ENCODE data around the gene LITAFD. TPM values are rescaled to one million over a fixed set of nuclear protein-coding genes. Genes with fewer than 3 reads are reported as not detected.
"Not testable (repeated sequence)": the region's sequence is repeated elsewhere in the genome, so short reads cannot be mapped to it uniquely, and the experiment has no call there.

The LITAFD gene
- not detected in 2 replicates for total RNA-seq (2014; rRNA removed; shearing (Covaris generic))

DNA sequence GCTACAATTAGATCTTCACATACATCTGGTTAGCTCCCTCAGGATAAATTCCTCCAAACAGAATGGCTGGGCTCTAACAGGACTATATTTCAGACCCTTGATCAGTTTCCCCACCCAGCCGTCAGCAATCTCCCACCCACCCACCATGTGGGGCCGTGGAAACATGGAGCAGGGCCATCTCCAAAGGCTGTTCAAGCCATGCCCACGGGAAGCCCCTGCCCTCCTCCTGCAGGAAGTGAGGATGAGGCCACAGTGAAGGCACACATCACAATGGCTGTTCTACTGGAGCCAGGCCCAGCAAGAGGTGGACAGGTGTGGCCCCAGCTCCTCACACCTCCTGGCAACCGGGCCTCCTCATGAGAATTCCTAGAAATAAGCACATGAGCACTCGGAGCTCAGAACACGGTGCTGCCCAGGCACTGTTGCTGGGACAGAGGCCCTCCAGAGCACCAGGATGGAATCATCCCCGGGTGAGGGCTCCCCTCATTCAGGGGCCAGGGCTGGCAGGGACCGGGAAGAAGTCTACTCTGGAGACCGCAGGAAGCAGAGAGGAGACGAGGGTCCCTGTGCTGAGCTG lies at the start of gene LITAFD:
LITAFD (plus strand) TSS at position 311 of the 577 bp plus-strand sequence. CDS start 2,005 bp downstream, outside the sequence.
- DNase-seq (ENCODE audit: low read depth) = no peak

DNA sequence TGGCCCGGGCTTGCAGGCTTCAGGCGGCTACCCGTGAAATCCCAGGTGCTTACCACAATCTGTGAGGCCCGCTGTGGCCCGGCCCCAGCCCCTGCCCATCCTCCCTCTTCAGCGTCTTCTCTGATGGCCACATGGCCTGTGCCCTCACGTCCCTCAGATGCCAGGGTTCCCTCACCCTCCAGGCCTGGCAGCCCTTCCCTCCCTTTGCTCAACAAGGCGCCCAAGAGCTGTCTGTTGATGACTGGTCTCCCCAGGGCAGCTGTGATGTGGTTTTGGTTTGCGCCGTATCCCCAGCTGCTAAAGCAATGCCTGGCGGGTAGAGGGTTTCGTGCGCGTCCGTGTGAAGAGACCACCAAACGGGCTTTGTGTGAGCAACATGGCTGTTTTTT lies 49.4 kb upstream of the LITAFD start:
- DNase-seq (ENCODE audit: low read depth) = no peak

DNA sequence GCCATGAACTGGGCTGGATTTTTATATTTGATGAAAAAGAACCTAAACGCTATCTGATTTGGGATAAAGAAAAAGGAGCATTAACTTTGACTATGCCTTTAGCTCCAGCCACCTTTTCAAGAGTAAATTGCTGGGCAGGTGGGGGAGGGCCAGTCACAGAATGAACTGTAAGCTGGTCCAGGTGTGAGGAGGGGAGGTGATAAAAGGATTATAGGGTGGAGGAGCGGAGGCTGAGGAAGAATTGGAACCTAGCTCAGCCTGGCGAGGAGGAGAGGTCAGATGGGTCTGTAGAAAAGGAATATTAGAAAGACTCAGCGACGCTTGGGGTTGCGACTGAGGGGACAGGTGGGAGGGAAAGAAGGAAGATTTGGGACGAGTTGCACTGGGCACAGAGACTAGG lies 45.4 kb upstream of the LITAFD start:
- not testable (repeated sequence) for DNase-seq (ENCODE audit: low read depth)

DNA sequence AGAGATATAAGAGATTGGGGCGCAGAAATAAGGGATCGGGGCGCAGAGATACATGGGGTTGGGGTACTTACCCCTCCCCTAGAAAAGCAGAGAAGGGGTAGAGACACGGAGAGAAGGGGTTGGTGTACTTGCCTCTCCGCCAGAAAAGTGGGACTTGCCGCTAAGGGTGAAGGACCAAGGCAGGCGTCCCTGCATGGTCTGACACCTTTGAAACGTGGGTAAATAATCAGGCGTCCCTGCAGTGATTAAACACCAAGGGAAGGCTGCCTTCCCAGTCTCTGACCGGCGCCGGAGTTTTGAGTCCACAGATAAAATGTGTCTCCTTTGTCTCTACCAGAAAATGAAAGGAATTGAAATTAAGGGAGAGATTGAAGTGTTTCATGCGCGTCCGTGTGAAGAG lies 44.6 kb upstream of the LITAFD start:
- DNase-seq (ENCODE audit: low read depth) = not testable (repeated sequence)

DNA sequence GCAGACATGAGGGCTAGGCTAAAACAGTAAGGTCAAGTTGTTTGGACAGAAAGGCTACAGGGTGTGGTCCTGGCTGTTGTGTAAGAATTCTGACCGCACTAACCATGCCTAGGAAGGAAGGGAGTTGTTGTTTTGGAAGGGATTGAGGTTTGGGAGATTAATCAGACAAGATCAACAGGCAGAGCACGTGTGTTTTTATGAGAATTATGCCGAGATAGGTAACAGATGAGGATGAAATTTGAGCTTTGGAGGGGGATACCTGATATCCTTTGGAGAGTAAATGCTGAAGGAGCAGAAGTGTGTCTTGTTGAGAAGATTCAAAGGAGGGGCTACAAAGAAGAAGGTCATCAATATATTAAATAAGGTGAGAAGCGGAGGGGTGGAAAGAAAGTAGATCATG lies 40.1 kb upstream of the LITAFD start:
- DNase-seq (ENCODE audit: low read depth) = not testable (repeated sequence)

DNA sequence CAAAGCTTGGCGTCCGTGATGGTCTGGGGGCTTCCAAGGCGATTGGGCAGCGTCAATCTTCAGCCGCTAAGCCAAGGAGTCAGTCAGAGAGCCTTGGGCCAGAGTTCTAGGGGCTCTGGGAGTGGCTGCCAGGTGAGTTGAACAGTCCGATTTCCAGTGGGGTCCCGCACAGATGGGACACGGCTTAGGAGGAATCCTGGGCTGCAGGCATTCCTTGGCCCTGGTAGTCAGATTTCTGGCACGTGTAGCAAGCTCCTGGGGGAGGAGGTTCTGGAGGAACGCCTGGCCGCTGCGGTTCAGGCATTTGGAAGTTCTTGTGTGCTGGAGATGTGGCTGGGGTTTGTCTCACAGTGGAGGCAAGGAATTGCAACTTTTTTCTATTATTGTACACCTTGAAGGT lies 38.9 kb upstream of the LITAFD start:
- DNase-seq (ENCODE audit: low read depth) = not testable (repeated sequence)

DNA sequence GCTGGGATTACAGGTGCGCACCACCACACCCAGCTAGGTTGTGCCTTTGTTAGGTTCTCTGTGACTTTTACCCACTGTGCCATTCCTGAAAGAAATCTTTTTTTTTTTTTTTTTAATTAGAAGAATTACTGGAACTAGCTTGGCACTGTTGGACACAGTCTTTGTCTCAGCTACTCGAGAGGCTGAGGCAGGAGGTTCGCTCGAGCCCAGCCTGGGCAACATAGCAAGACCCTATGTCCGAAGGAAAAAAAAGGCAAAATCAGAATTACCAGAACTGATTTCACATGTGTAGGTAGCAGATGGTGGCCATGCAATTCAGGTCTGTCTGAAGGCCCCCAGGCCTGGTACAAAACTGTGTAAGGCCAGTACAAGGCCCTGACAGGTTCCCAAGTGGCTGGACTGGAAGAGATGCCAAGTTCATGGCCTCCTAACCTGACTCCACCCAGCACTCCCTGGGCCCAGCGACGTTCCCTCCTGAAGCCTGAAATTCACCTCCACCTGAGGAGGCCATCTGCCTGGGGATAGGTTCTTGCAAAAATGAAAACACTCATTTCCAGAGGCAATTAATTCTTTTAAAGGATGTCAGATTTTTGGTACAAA lies 36.4 kb upstream of the LITAFD start:
- no peak for DNase-seq (ENCODE audit: low read depth)

DNA sequence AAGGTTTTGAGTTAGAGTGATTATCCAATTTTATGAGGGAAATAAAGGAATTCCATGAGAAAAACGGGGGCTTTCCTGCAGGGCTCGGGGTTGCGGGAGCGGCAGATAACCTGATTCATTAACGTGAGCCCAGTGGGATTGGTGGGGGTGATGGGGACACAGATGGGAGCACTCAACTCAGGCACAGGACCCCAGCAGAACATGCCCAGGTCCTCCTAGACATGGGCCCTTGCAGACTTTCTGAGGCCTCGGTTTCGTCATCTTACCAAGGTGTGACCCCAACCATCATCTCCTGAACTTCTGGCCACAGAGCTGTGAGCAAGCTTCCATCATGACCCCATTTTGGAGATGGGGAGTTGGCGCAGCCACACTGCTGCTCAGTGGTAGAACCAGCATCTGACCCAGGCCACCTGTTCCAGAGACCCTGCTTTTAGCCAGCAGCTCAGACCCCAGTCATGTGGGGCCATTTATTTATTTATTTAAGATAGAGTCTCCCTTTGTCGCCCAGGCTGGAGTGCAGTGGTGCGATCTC lies 35.7 kb upstream of the LITAFD start:
- DNase-seq (ENCODE audit: low read depth) = no peak

DNA sequence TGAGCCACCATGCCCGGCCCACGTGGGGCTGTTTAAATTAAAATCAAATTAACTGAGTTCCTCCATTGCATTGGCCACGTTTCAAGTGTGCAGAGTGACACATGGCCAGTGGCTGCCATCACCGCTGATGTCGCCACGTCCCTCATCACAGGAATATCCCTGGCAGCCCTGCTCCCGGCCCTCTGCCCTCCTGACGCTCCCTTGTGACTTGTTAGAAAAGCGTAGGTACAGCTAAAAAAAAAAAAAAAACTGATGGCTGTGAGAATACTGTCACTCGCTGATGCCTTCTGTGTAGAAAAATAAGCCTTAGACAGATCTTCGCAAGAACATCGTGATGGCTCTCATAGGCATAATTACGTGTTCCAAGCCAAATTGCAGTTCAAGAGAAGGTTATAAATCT lies 35.0 kb upstream of the LITAFD start:
- DNase-seq (ENCODE audit: low read depth) = no peak

DNA sequence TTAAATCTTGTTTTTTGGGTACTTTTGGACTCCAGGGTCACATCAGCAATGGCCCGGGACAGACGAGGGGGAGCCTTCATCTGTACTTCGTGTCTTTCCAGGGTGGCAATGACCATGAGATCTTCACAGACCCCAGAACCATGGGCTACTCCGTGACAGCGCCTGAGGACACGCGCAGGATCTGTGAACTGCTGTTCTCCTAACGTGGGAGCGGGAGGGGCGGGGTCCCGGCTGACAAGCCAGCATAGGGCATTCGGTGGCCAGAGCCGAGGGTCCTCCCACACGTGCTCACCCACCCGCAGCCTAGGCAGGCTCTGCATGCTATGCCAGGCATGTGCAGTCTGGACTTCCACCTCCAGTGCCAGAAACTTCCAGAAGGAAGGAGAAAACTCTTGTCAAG lies 34.5 kb upstream of the LITAFD start:
- DNase-seq (ENCODE audit: low read depth) = no peak

DNA sequence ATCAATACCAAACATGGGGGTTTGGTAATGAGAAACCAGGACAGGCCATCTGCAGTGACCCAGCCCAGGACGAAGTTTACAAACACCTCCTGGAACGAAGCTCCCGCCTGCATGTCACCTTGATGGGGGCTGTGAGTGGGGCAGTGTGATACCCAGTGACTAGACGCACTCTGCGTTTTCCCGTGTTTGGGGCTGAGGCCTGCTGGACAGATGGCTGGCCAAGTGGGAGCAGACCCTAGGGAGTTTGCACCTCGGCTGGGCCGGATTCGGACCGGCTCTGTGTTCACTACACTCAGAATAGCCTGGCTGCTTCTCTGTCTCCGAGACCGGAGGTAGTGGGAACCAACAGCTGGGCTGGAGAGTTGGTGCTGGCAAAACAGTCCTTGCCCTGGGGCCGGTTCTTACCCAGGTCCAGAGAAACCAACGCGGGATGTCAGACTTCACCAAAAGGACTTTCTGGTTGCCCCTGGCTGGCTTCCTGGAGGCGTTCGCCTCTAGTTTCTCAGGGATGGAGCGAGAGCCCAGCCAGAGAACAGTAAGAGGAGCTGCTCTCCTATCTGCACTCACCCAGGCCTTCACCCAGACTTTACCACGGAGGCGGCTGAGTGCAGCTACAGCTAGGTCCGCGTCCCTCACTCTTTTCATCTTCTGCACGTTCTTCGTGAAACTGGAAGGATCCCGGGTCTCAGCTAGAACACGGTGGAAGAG lies 33.8 kb upstream of the LITAFD start:
- no peak for DNase-seq (ENCODE audit: low read depth)

DNA sequence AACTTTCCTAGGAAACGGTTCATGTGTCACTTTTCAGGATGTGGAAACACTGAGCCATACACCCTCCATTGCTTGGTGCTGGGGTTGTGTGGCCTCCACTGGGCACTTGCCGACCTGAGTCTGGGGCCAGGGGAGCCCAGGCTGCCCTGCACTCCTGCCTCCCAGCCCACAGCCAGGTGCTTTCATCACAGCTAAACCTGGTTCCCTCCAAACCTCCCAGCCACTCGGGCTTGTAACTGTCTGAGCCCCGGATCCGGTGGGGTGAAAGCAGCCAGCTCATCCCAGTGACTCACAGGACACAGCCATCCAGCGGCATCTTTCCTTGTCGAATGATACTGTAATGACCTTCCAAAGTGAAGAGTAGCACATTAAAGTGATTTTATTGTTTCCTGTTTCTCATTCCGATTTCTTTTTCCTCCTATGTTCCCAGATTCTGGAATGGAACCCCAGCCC lies 33.2 kb upstream of the LITAFD start:
- DNase-seq (ENCODE audit: low read depth) = peak; percentile 66

DNA sequence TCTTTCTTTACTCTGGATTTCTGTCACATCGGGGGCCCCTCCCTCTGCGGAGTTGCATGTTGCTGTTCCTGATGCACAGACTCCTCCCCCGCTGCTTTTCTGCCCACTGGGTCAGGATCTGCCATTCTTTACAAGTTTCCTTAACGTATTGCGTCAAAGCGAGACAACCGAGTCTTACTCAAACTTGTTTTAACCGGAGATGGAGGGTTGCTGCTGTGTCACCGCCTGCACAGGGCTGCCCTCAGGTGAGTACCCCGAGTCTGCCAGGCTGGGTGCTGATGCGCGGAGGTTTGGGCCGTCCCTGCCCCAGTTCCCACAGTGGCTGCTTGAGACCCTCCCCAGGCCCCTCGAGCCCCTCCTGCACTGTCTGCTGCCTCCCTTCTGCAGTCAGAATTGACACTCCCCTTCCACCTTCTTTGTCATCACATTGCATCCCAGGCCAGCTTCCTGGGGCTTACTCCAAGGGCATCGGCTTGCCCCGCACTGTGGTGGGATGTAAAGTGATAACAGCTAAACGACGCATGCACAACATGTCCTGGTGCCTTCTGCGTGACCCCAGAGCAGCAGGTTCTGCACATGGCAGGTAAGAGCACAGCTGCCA lies 32.6 kb upstream of the LITAFD start:
- no peak for DNase-seq (ENCODE audit: low read depth)

DNA sequence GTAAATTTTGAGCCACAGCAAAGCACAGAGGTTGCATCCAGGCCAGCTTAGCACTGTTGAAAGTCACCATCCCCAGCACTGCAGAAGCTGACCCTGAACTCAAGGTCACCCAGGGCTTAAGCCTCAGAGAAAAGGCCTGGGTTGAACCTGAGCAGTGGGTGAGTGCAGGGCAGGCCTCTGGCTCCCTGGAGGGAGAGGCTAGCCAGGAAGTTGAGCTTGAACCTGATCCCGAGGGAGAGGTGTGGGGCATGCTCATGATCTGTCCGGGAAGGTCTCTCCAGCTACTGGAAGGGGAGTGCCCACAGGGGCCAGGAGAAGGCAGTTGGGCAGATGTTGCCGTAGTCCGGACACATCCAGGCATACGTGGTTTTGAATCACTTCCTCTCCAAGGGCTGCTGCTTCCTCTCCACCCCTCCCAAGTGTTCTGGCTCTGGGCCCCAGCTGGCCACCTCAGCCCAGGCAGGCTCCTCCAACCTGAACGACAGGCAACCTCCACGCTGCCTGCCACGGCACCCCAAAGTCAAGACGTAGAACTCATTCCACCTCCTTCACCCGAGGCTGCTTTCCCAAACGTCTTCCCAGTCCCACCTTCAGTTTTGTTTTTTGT lies 31.8 kb upstream of the LITAFD start:
- DNase-seq (ENCODE audit: low read depth) = peak; percentile 68

DNA sequence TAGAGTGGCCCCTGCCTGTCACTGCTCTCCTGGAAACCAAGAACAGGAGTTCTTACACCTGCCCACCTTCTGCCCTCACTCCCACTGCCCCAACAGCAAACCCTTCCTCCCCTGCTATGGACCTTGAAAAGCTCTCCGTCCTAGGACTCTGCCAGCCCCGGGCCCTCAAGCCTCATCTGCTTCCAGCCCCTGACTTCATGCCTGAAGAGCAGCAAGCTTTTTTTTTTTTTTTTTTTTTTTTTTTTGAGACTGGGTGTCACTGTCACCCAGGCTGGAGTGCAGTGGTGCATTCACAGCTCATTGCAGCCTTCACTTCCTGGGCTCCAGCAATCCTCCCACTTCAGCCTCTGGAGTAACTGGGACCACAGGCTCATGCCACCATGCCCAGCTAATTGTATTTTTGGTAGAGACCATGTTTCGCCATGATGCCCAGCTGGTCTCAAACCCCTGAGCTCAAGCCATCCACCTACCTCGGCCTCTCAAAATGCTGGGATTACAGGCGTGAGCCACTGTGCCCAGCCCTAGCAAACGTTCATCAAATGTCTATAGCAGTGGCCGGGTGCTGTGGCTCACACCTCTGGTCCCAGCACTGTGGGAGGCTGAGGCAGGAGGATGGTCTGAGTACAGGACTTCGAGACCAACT lies 30.3 kb upstream of the LITAFD start:
- no peak for DNase-seq (ENCODE audit: low read depth)

DNA sequence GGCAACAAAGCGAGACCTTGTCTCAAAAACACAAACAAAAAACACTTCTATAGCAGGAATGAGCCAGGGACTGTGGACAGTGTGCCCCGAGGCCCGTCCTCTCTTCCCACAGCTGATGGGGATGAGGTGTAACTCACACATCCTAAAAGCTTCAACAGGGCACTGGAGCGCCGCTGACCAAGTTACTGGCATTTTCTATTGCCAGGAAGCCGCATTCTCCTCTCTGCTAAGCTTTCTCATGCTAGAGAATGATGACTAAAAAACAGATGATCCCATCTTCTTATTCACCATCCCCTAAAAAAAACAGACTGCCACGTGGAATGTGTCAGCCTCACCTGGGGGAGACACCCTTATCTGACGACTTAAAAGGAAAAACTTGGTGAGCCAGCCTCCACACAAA lies 29.6 kb upstream of the LITAFD start:
- no peak for DNase-seq (ENCODE audit: low read depth)

DNA sequence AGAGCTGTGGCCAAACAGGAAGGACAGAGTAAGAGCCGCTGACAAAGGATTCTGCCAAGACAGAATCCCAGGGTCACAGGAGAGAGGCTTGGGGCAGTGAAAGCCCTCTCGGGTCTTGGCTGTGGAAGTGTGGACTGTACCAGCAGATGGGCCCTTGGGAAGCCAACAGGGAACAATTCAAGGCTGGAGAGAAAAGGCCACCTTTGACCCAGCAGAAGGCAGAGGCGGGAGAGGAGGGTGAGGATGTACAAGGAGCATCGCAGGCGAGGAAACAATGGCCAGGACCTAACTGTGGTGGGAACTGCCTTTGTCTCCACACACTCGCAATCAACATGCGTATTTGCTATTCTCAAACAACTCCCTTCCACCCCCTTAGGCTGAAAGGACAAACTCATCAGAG lies 29.0 kb upstream of the LITAFD start:
- no peak for DNase-seq (ENCODE audit: low read depth)

DNA sequence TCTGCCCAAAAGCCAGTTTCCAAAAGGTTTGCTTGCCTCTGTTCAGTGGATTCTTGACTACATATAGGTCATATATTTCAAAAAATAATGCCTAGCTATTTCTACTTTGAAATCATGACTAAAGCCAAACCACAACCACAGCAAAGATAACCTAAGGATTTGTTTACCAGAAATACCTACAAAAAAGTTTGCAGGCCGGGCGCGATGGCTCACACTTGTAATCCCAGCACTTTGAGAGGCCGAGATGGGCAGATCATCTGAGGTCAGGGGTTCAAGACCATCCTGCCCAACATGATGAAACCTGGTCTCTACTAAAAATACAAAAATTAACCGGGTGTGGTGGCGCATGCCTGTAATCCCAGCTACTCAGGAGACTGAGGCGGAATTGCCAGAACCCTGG lies 28.5 kb upstream of the LITAFD start:
- DNase-seq (ENCODE audit: low read depth) = no peak

DNA sequence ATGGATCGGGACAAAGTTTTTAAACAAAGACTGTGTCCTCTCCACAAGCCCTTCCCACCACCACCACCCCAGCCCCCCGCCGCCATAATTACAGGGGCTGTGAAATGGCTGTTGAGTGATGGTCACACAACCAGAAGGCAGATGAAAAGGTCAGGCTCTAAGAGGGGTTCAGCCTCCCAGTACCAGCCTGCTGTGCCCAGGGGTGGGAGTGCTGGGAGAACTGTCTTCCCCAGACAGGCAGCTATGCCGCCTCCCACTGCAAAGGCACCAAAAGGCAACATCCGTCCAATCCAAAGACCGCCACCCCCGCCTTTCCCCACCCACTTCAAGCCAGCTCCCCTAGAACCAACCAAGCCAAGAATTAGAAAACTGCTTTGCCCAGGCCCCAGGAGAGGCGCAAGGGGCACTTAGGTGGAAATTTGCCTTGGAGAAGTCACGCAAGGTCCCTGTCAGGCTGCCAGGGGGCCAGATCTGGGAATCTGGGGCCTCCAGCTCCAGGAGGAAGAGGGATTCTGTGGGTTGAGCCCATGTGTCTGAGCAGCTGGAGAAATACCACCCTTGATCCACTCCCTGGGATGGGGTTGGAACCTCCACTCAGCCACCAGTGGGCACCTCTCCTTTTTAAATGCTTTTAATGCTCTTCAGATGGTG lies 27.7 kb upstream of the LITAFD start:
- DNase-seq (ENCODE audit: low read depth) = no peak

DNA sequence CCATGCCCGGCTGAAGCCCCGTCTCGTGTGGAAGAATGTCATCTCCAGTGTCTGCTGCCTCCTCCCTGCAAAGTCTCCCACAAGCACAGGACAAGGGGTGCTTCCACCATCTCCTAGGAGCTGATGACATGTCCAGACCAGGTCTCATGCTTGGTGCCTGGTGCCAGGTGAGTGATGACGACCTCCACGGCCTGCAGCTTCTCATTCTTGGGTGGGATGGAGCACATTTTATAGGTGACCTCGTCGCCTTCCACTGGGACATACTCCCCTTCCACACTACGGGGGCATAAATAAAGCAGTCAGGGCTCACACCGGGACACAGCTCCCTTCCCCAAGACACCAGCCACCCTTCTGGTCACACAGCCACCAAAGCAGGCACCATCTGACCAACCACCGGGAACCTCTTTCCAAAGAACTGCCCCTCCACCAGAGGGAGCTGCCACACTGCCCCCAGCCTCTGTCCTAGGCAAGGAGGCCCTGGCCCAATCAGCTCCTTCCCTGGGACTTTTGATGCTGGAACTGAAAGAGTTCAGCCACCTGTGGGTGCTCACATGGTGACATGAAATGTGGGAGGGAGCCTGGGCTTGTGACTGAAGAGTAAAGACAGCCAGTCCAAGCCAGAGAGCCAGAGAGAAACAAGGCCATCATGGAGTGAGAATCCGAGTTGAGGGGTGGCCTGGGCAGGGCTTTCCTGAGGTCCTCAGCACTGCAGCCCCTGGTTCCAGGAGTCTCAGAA lies 26.9 kb upstream of the LITAFD start:
- no peak for DNase-seq (ENCODE audit: low read depth)

Measured in Daoy (cell line).